ENCODE measurements around the gene PCDH9.

- TF ChIP-seq POLR2AphosphoS5 (IDR thresholded peaks at IDR 0.05) (no peak), EP300 (IDR thresholded peaks at IDR 0.05) (no peak)
- TF ChIP-seq, protein P1, sequence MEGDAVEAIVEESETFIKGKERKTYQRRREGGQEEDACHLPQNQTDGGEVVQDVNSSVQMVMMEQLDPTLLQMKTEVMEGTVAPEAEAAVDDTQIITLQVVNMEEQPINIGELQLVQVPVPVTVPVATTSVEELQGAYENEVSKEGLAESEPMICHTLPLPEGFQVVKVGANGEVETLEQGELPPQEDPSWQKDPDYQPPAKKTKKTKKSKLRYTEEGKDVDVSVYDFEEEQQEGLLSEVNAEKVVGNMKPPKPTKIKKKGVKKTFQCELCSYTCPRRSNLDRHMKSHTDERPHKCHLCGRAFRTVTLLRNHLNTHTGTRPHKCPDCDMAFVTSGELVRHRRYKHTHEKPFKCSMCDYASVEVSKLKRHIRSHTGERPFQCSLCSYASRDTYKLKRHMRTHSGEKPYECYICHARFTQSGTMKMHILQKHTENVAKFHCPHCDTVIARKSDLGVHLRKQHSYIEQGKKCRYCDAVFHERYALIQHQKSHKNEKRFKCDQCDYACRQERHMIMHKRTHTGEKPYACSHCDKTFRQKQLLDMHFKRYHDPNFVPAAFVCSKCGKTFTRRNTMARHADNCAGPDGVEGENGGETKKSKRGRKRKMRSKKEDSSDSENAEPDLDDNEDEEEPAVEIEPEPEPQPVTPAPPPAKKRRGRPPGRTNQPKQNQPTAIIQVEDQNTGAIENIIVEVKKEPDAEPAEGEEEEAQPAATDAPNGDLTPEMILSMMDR (IDR thresholded peaks at IDR 0.05): no peak
Observed at GRCh38 chr13:66680031-66680430, 550.1 kb downstream of the PCDH9 start.
